Measurements from ENCODE around the gene CNOT1.

Gene CNOT1

DNA sequence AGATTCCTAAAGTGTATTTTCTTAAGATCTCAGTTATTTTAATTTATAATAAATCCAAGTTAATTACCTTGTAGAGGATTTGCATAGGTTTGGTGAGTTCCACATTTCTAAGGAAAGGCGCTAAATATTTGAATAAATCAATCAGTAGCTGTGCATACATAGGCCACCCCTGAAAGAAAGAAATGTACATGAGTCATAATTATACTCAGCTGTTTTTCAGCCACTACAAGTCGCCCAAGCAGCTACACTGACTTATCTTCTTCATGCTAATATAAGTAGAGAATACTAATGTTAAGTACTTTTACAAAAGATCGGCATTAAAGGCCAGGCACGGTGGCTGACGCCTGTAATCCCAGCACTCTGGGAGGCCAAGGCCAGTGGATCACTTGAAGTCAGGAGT, 99.4 kb downstream of the CNOT1 start:
- WGBS, 2 experiments, result 95 to 96% methylated on average over 3 to 5 of the region's 5 CpGs
- peaks cover 69% of the 10 kb centered on the region for H3K36me3 ChIP-seq (ENCODE audit: control insufficient read depth, insufficient read depth, low read length)

DNA sequence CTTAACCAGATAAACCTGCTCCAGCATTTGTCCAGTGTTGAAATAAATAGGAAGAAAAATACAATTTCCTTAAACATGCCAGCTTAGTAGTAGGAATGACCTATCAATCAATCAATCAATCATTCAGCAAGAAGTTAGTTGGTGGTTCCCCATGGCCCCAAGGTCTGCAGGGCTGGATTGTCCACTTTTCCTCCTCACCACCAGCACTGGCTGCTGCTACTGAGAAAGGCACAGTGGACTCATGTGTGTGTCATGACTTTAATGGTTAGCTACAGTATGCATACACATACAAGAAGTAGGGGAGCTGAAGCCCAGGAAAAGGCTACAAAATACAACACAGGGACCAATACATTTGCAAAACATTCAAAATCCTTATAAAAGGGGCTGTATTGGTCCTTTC, 109.9 kb downstream of the CNOT1 start:
- H3K27ac ChIP-seq (ENCODE audit: insufficient read depth, low read depth, low read length, poor library complexity, severe bottlenecking), result no peak overlapping the region
- no peaks in the 10 kb centered on the region for H3K9me3 ChIP-seq (ENCODE audit: control insufficient read depth, low read length)
- H3K27me3 ChIP-seq (ENCODE audit: control insufficient read depth, insufficient read depth, low read length, poor library complexity, severe bottlenecking), result no peaks in the 10 kb centered on the region
- no peak overlapping the region for H3K4me3 ChIP-seq (ENCODE audit: insufficient read depth, low read depth, low read length)
- peaks cover 66% of the 10 kb centered on the region for H3K36me3 ChIP-seq (ENCODE audit: control insufficient read depth, insufficient read depth, low read length)
- H3K4me1 ChIP-seq (ENCODE audit: control insufficient read depth, insufficient read depth, low read length), result peaks cover 6% of the 10 kb centered on the region

More for the DNA sequence above, 99.4 kb downstream of the CNOT1 start:
- H3K9me3 ChIP-seq (ENCODE audit: control insufficient read depth, low read length), result no peaks in the 10 kb centered on the region
- no peaks in the 10 kb centered on the region for H3K27me3 ChIP-seq (ENCODE audit: control insufficient read depth, insufficient read depth, low read length, poor library complexity, severe bottlenecking)
- no peak overlapping the region for H3K4me3 ChIP-seq (ENCODE audit: insufficient read depth, low read depth, low read length)
- H3K27ac ChIP-seq (ENCODE audit: insufficient read depth, low read depth, low read length, poor library complexity, severe bottlenecking), result no peak overlapping the region
- no peaks in the 10 kb centered on the region for H3K4me1 ChIP-seq (ENCODE audit: control insufficient read depth, insufficient read depth, low read length)

DNA sequence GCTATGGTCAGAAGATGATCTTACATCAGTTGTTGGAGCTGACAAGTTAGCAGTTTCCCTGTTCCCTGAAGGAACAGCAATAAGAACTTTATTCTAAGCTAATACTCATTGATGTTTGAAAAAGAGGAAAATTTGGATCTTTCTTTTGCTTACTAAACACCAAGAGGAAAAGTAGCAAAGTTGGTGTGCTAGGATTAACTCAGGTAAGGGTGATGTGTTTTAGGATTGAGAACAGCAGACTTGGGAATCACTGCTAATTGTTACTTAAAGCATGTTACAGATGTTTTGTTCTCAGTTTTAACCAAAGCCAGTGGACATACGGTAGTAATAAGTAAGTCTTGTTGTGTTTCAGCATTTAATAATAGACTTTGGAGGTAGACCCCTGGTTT, 110.7 kb downstream of the CNOT1 start:
- Histone ChIP-seq H3K9me3 (ENCODE audit: control insufficient read depth, low read length) (no peaks in the 10 kb centered on the region), H3K27ac (ENCODE audit: insufficient read depth, low read depth, low read length, poor library complexity, severe bottlenecking) (no peak overlapping the region), H3K4me3 (ENCODE audit: insufficient read depth, low read depth, low read length) (no peak overlapping the region), H3K27me3 (ENCODE audit: control insufficient read depth, insufficient read depth, low read length, poor library complexity, severe bottlenecking) (no peaks in the 10 kb centered on the region), H3K4me1 (ENCODE audit: control insufficient read depth, insufficient read depth, low read length) (peaks cover 6% of the 10 kb centered on the region), H3K36me3 (ENCODE audit: control insufficient read depth, insufficient read depth, low read length) (peaks cover 58% of the 10 kb centered on the region)
- WGBS, 2 experiments, result 95 to 100% methylated on average over 1 of the region's 1 CpG

DNA sequence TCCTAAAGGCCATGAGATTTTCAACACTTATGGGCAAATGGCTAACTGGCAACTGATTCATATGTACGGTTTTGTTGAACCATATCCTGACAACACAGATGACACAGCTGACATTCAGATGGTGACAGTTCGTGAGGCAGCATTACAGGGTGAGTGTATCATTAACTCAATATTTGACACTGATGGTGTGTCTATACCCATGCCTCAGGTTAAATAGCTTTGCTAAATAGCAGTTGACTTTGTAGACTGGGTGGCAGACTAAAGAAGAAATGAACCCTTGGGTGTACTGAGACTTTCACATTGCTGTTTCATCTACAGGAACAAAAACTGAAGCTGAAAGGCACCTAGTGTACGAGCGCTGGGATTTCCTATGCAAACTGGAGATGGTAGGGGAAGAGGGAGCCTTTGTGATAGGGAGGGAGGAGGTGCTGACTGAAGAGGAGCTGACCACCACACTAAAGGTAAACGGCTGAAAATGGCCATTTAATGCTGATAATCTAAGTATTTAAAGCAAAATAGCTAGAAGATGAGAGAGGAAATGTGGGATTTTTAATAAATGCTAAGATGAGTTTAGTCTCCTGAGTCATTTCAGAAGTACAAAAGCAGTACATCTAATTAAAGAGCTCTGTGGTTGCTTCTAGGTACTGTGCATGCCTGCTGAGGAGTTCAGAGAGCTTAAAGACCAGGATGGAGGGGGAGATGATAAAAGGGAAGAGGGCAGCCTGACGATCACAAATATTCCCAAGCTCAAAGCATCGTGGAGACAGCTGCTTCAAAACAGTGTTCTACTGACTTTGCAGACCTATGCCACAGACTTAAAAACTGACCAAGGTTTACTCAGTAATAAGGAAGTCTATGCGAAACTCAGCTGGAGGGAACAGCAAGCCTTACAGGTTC, 111.3 kb downstream of the CNOT1 start:
- Histone ChIP-seq H3K4me3 (ENCODE audit: insufficient read depth, low read depth, low read length) (no peak overlapping the region), H3K27me3 (ENCODE audit: control insufficient read depth, insufficient read depth, low read length, poor library complexity, severe bottlenecking) (no peaks in the 10 kb centered on the region), H3K36me3 (ENCODE audit: control insufficient read depth, insufficient read depth, low read length) (peaks cover 52% of the 10 kb centered on the region), H3K9me3 (ENCODE audit: control insufficient read depth, low read length) (no peaks in the 10 kb centered on the region), H3K27ac (ENCODE audit: insufficient read depth, low read depth, low read length, poor library complexity, severe bottlenecking) (no peak overlapping the region), H3K4me1 (ENCODE audit: control insufficient read depth, insufficient read depth, low read length) (peaks cover 6% of the 10 kb centered on the region)
- WGBS, 2 experiments, result 94 to 95% methylated on average over 8 of the region's 8 CpGs

DNA sequence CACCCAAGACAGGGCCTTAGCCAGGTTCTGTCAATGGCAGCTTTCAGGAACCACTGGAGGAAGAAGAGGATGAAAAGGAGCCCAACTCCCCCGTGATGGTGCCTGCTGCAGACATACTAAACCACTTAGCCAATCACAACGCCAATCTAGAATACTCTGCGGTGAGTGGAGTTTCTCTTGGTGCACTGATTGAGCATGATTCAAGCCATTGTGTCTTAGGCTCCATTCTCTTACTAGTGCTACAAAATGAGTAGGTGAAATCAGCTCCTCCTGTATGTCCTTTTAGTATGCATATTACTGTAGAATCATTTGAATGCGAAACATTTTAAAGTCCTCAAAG, 112.9 kb downstream of the CNOT1 start:
- Histone ChIP-seq H3K4me1 (ENCODE audit: control insufficient read depth, insufficient read depth, low read length) (peaks cover 6% of the 10 kb centered on the region), H3K4me3 (ENCODE audit: insufficient read depth, low read depth, low read length) (no peak overlapping the region), H3K36me3 (ENCODE audit: control insufficient read depth, insufficient read depth, low read length) (peaks cover 37% of the 10 kb centered on the region), H3K27me3 (ENCODE audit: control insufficient read depth, insufficient read depth, low read length, poor library complexity, severe bottlenecking) (no peaks in the 10 kb centered on the region), H3K9me3 (ENCODE audit: control insufficient read depth, low read length) (no peaks in the 10 kb centered on the region), H3K27ac (ENCODE audit: insufficient read depth, low read depth, low read length, poor library complexity, severe bottlenecking) (no peak overlapping the region)
- WGBS, 2 experiments, result 89 to 93% methylated on average over 3 to 4 of the region's 4 CpGs

GRCh38 chr16:58515871-58516767, 113.5 kb downstream of the CNOT1 start:
- H3K4me1 ChIP-seq (ENCODE audit: control insufficient read depth, insufficient read depth, low read length), result peaks cover 6% of the 10 kb centered on the region
- WGBS, 2 experiments, result 15% methylated on average over 66 of the region's 66 CpGs
- H3K27ac ChIP-seq (ENCODE audit: insufficient read depth, low read depth, low read length, poor library complexity, severe bottlenecking), result peak overlapping the region; percentile 77
- H3K9me3 ChIP-seq (ENCODE audit: control insufficient read depth, low read length), result no peaks in the 10 kb centered on the region
- H3K36me3 ChIP-seq (ENCODE audit: control insufficient read depth, insufficient read depth, low read length), result peaks cover 30% of the 10 kb centered on the region
- H3K4me3 ChIP-seq (ENCODE audit: insufficient read depth, low read depth, low read length), result peak overlapping the region; percentile 81
- no peaks in the 10 kb centered on the region for H3K27me3 ChIP-seq (ENCODE audit: control insufficient read depth, insufficient read depth, low read length, poor library complexity, severe bottlenecking)

GRCh38 chr16:58515125-58515870, 114.3 kb downstream of the CNOT1 start, which contains the start of gene SETD6:
Gene SETD6 (plus strand): TSS chr16:58515517. CDS start chr16:58515538, 21 bp downstream.
- Histone ChIP-seq H3K4me3 (ENCODE audit: insufficient read depth, low read depth, low read length) (peak within 1 kb of the TSS; percentile 81), H3K36me3 (ENCODE audit: control insufficient read depth, insufficient read depth, low read length) (peaks cover 25% of the 10 kb centered on the region), H3K4me1 (ENCODE audit: control insufficient read depth, insufficient read depth, low read length) (peaks cover 6% of the 10 kb centered on the region), H3K27ac (ENCODE audit: insufficient read depth, low read depth, low read length, poor library complexity, severe bottlenecking) (peak within 1 kb of the TSS; percentile 77), H3K27me3 (ENCODE audit: control insufficient read depth, insufficient read depth, low read length, poor library complexity, severe bottlenecking) (no peaks in the 10 kb centered on the region), H3K9me3 (ENCODE audit: control insufficient read depth, low read length) (no peaks in the 10 kb centered on the region)
- 1% methylated on average over 80 of the region's 80 CpGs for WGBS, 2 experiments

DNA sequence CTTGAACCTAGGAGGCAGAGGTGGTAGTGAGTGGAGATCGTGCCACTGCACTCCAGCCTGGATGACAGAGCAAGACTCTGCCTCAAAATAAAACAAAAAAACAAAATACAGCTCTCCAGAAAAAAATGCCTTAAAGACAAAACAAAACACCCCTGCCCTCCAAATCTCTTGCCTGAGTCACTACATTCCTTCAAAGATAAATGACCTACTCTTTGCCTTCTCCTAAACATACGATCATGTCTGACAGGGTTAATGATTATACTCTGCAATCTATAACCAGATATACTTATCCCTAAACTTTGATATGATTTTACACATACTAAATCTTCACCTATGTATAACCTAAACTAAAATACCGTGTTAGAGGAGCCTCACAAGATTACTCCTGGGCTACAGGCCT, 115.8 kb downstream of the CNOT1 start:
- Histone ChIP-seq H3K27ac (ENCODE audit: insufficient read depth, low read depth, low read length, poor library complexity, severe bottlenecking) (no peak overlapping the region), H3K9me3 (ENCODE audit: control insufficient read depth, low read length) (no peaks in the 10 kb centered on the region), H3K36me3 (ENCODE audit: control insufficient read depth, insufficient read depth, low read length) (peaks cover 12% of the 10 kb centered on the region), H3K27me3 (ENCODE audit: control insufficient read depth, insufficient read depth, low read length, poor library complexity, severe bottlenecking) (no peaks in the 10 kb centered on the region), H3K4me1 (ENCODE audit: control insufficient read depth, insufficient read depth, low read length) (peaks cover 6% of the 10 kb centered on the region), H3K4me3 (ENCODE audit: insufficient read depth, low read depth, low read length) (no peak overlapping the region)
- 98% methylated on average over 3 of the region's 3 CpGs for WGBS, 2 experiments

- Histone ChIP-seq H3K36me3 (ENCODE audit: control insufficient read depth, insufficient read depth, low read length) (no peaks in the 10 kb centered on the region), H3K4me1 (ENCODE audit: control insufficient read depth, insufficient read depth, low read length) (peaks cover 6% of the 10 kb centered on the region), H3K9me3 (ENCODE audit: control insufficient read depth, low read length) (no peaks in the 10 kb centered on the region), H3K4me3 (ENCODE audit: insufficient read depth, low read depth, low read length) (no peak overlapping the region), H3K27me3 (ENCODE audit: control insufficient read depth, insufficient read depth, low read length, poor library complexity, severe bottlenecking) (no peaks in the 10 kb centered on the region), H3K27ac (ENCODE audit: insufficient read depth, low read depth, low read length, poor library complexity, severe bottlenecking) (no peak overlapping the region)
- WGBS, 2 experiments, result 61 to 62% methylated on average over 17 of the region's 17 CpGs
Measured at GRCh38 chr16:58511933-58512815, 117.5 kb downstream of the CNOT1 start.

Data from ectodermal cell (in vitro differentiated cells).